Endodermal cell (in vitro differentiated cells): Measurements from ENCODE around the gene ANKRD29. TPM values are rescaled to one million over a fixed set of nuclear protein-coding genes. Genes with fewer than 3 reads are reported as not detected.

ENCODE experiments used
- DNase-seq: peaks from one replicate; pipeline ENCODE4 v3.0.0-alpha.2; 2017
- H3K27ac ChIP-seq: 2 replicates; pipeline ENCODE4 v1.5.1; 2013; ENCODE audit warnings: mild to moderate bottlenecking, low read depth, low read length, moderate library complexity
- H3K27me3 ChIP-seq: 2 replicates; pipeline ENCODE4 v1.6.1; 2013; ENCODE audit warnings: mild to moderate bottlenecking, low read length, moderate library complexity; ENCODE audit not compliant: insufficient read depth, control insufficient read depth, poor library complexity, severe bottlenecking
- H3K36me3 ChIP-seq: 2 replicates; pipeline ENCODE4 v1.7.0; 2013; ENCODE audit warnings: mild to moderate bottlenecking, low read length, moderate library complexity; ENCODE audit not compliant: control insufficient read depth, insufficient read depth
- H3K4me1 ChIP-seq: one replicate; pipeline ENCODE4 v1.7.0; 2013; ENCODE audit warnings: low read length; ENCODE audit not compliant: control insufficient read depth, insufficient read depth
- H3K4me3 ChIP-seq: 2 replicates; pipeline ENCODE4 v1.5.1; 2013; ENCODE audit warnings: mild to moderate bottlenecking, low read length, moderate library complexity
- H3K9ac ChIP-seq: 2 replicates; pipeline ENCODE4 v1.6.1; 2013; ENCODE audit warnings: mild to moderate bottlenecking, low read length, moderate library complexity; ENCODE audit not compliant: poor library complexity, severe bottlenecking; ENCODE audit errors: extremely low read depth
- H3K9me3 ChIP-seq: 2 replicates; pipeline ENCODE4 v1.6.1; 2013; ENCODE audit warnings: mild to moderate bottlenecking, low read length, moderate library complexity; ENCODE audit not compliant: control insufficient read depth
- H3K27ac Mint-ChIP-seq: 2 replicates; pipeline ENCODE4 v1.8.0; 2020; ENCODE audit warnings: mixed read lengths
- H3K27me3 Mint-ChIP-seq: 2 replicates; pipeline ENCODE4 v1.8.0; 2021; ENCODE audit warnings: mild to moderate bottlenecking, mixed read lengths; ENCODE audit not compliant: insufficient read depth
- H3K36me3 Mint-ChIP-seq: 2 replicates; pipeline ENCODE4 v1.8.0; 2020; ENCODE audit warnings: low read depth, mixed read lengths
- H3K4me1 Mint-ChIP-seq: 2 replicates; pipeline ENCODE4 v1.8.0; 2020; ENCODE audit warnings: mixed read lengths
- H3K4me3 Mint-ChIP-seq: 2 replicates; pipeline ENCODE4 v1.8.0; 2020; ENCODE audit warnings: mild to moderate bottlenecking, moderate library complexity, mixed read lengths
- H3K9me3 Mint-ChIP-seq: 2 replicates; pipeline ENCODE4 v1.8.0; 2020; ENCODE audit warnings: mild to moderate bottlenecking, mixed read lengths
- WGBS, 2 experiments: methylation state at CpG; one replicate each; pipeline versions ENCODE4 v1.1.5 to v1.1.7; 2013; ENCODE audit warnings: missing lambda C conversion rate in 2 of 2, mixed read lengths in 1 of 2; ENCODE audit not compliant: insufficient coverage in 1 of 2, insufficient read length in 1 of 2; 5-methylcytosine and 5-hydroxymethylcytosine counted together
- long read RNA-seq, 4 experiments: library from polyadenylated mRNA in 2 of 4; library from RNA in 1 of 4; library from capped mRNA in 1 of 4; stranded (forward) in 3 of 4; unstranded in 1 of 4; transcript quantifications; one replicate each; pipeline ENCODE4 v2.0.0, GENCODE V29; 2020 to 2021; ENCODE audit warnings: inconsistent platforms in 1 of 4
- polyA plus RNA-seq, 2 experiments: library from polyadenylated mRNA; stranded (reverse); fragments of 50-300 nt; gene quantifications; one replicate each; pipeline ENCODE4 v1.2.3, GENCODE V29; 2013
- total RNA-seq, 2 donors: library from RNA; stranded (reverse); fragmentation: NEBNext Ultra II Directional in 1 of 2; extraction: Animal tissue kit (Norgen Biotek cat#: 25700) in 1 of 2; gene quantifications; 2 replicates in 1 of 2; 3 replicates in 1 of 2; pipeline ENCODE4 v1.2.1, GENCODE V29; 2021
- TF ChIP-seq, protein P1 (sequence below): fragments of 200-600 bp; sonication (generic); conservative IDR thresholded peaks from 2 replicates; pipeline ENCODE4 v1.5.0; 2021; ENCODE audit warnings: antibody characterized with exemption, mild to moderate bottlenecking

ANKRD29 gene, protein sequence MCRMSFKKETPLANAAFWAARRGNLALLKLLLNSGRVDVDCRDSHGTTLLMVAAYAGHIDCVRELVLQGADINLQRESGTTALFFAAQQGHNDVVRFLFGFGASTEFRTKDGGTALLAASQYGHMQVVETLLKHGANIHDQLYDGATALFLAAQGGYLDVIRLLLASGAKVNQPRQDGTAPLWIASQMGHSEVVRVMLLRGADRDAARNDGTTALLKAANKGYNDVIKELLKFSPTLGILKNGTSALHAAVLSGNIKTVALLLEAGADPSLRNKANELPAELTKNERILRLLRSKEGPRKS
- under 1 TPM; 0.44 to 0.73 TPM for total RNA-seq
- 1.2 TPM for polyA plus RNA-seq (2013, experiment 1 of 2)
- polyA plus RNA-seq (2013, experiment 2 of 2): 2.2 TPM
- long read RNA-seq, experiment 1, partial matches to known transcripts: 0 of 1 reads
- long read RNA-seq, experiment 1, other reads (novel, unspliced or antisense): 0 of 1 reads
- long read RNA-seq, experiment 2, partial matches to known transcripts: 0 of 1 reads
- long read RNA-seq, experiment 2, other reads (novel, unspliced or antisense): 1 of 1 reads
- long read RNA-seq, experiment 3, partial matches to known transcripts: 0 of 1 reads
- long read RNA-seq, experiment 3, other reads (novel, unspliced or antisense): 1 of 1 reads
- long read RNA-seq, experiment 4, partial matches to known transcripts: 1 of 4 reads
- long read RNA-seq, experiment 4, other reads (novel, unspliced or antisense): 0 of 4 reads

DNA sequence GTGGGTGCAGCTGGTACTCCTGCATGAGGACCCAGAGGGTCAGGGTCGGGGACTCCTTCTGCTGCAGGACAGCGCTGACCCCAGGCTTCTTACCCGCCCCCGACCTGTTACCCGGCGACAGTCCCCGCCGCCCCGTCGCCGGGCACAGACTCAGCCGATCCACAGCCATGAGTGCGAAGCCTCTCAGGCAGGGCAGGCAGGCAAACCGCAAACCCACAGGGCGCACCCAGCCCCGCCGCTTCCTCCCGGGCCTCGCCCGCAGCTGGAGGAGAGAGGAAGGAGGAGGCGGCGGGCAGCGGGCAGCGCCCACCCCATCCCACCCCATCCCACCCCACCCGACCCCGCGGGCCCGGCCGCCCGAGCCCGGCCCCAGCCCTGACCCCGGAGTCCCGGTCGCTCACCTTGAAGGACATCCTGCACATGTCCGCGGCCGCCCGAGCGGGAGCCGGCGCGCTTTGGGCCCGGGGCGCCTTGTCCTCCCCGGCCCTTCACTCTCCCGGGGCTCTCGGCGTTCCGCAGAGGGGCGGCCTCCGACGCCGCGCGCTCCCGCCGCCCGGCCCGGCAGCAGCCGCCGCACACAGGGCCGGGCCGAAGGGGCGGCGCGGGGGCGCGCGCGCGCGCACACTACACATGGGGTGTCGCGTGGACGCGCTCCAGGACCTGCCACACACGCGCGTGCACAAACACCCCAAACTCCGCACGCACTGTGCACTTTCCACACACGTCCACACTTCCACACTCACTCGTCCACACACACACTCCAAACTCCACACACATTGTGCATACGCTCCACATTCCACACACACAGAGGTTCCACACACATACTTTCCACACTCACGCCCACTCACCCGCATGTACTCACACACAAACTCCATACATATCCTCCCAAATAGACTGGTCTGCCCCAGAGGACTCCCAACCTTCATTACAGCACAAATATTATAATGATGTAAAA, at the start of gene ANKRD29:
Gene ANKRD29, minus strand, starts transcription at position 603 of the 955 bp plus-strand sequence. Its CDS starts 181 bp downstream, at position 422.
- no peak within 1 kb of the TSS for H3K27ac Mint-ChIP-seq
- Histone ChIP-seq H3K4me1 (peaks cover 3% of the 10 kb centered on the region), H3K9me3 (no peaks in the 10 kb centered on the region), H3K9ac (no peak within 1 kb of the TSS), H3K36me3 (no peaks in the 10 kb centered on the region), H3K27me3 (peaks cover 27% of the 10 kb centered on the region), H3K4me3 (peak within 1 kb of the TSS; percentile 65), H3K27ac (no peak within 1 kb of the TSS)
- peak within 1 kb of the TSS; percentile 63 for H3K4me3 Mint-ChIP-seq
- peaks cover 6% of the 10 kb centered on the region for H3K4me1 Mint-ChIP-seq
- TF ChIP-seq, protein P1, sequence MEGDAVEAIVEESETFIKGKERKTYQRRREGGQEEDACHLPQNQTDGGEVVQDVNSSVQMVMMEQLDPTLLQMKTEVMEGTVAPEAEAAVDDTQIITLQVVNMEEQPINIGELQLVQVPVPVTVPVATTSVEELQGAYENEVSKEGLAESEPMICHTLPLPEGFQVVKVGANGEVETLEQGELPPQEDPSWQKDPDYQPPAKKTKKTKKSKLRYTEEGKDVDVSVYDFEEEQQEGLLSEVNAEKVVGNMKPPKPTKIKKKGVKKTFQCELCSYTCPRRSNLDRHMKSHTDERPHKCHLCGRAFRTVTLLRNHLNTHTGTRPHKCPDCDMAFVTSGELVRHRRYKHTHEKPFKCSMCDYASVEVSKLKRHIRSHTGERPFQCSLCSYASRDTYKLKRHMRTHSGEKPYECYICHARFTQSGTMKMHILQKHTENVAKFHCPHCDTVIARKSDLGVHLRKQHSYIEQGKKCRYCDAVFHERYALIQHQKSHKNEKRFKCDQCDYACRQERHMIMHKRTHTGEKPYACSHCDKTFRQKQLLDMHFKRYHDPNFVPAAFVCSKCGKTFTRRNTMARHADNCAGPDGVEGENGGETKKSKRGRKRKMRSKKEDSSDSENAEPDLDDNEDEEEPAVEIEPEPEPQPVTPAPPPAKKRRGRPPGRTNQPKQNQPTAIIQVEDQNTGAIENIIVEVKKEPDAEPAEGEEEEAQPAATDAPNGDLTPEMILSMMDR: no peak
- no peaks in the 10 kb centered on the region for H3K36me3 Mint-ChIP-seq
- peaks cover 34% of the 10 kb centered on the region for H3K27me3 Mint-ChIP-seq
- 1 to 5% methylated on average over 14 to 79 of the region's 86 CpGs for WGBS, 2 experiments
- H3K9me3 Mint-ChIP-seq: no peaks in the 10 kb centered on the region
- peak; percentile 80 for DNase-seq

DNA sequence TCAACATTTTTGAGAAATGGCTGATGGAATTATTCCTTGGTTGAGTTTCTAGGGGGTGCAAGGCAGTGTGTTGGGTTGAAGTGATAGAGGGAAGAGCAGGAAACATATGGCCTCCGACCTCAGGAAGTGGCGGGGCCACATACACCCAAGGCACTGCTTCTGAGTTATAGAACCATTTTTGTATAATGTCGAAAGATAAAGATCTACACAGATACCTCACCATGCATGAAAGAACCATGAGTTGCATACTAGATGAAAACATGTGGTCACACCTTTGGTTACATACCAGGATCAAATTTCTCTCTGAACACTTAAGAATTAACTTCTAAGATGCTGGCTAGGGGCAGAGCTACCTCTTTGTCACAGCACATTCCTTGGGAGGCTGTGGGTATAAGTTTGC, 49.7 kb upstream of the ANKRD29 start:
- TF ChIP-seq, protein P1: no peak
- Histone ChIP-seq H3K4me3 (no peak overlapping the region), H3K9me3 (no peaks in the 10 kb centered on the region), H3K9ac (no peak overlapping the region), H3K4me1 (peaks cover 3% of the 10 kb centered on the region), H3K36me3 (no peaks in the 10 kb centered on the region), H3K27ac (no peak overlapping the region), H3K27me3 (no peaks in the 10 kb centered on the region)
- H3K27me3 Mint-ChIP-seq: no peaks in the 10 kb centered on the region
- no peaks in the 10 kb centered on the region for H3K36me3 Mint-ChIP-seq
- DNase-seq: no peak
- H3K4me3 Mint-ChIP-seq: no peak overlapping the region
- H3K27ac Mint-ChIP-seq: no peak overlapping the region
- no peaks in the 10 kb centered on the region for H3K9me3 Mint-ChIP-seq
- H3K4me1 Mint-ChIP-seq: peaks cover 19% of the 10 kb centered on the region
- WGBS, 2 experiments: 91 to 92% methylated on average over 2 to 3 of the region's 3 CpGs

DNA sequence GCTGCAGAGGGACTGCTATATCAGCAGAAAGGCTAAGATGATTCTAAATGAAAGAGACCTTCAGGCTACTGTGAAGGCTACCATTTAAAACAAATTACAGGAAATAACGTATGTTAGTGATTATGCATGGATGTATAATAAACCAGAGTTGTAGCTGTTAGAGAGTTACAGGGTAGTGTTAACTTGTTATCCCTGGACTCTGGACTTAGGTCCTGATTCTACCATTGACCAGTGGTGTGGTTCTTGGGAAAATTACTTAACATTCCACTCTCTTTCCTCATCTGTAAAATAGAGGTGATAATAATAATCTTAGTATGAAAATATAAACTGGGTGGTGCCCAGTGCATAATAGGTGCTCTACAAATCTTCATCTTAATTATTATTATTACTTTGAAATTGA, 48.7 kb upstream of the ANKRD29 start:
- WGBS, 2 experiments: 100% methylated on average over 1 of the region's 1 CpG
- no peak overlapping the region for H3K27ac Mint-ChIP-seq

More for the DNA sequence above, 48.7 kb upstream of the ANKRD29 start:
- H3K9ac ChIP-seq: no peak overlapping the region
- no peak overlapping the region for H3K27ac ChIP-seq
- no peaks in the 10 kb centered on the region for H3K9me3 ChIP-seq
- Mint-ChIP-seq H3K36me3 (no peaks in the 10 kb centered on the region), H3K4me3 (no peak overlapping the region), H3K9me3 (peaks cover 4% of the 10 kb centered on the region), H3K4me1 (peaks cover 16% of the 10 kb centered on the region), H3K27me3 (no peaks in the 10 kb centered on the region)
- H3K4me3 ChIP-seq: no peak overlapping the region
- H3K36me3 ChIP-seq: no peaks in the 10 kb centered on the region
- TF ChIP-seq, protein P1: no peak
- no peaks in the 10 kb centered on the region for H3K27me3 ChIP-seq
- no peak for DNase-seq
- H3K4me1 ChIP-seq: no peaks in the 10 kb centered on the region
